ENCODE data around the gene CPN2. TPM values are rescaled to one million over a fixed set of nuclear protein-coding genes. Genes with fewer than 3 reads are reported as not detected.

The CPN2 gene
- total RNA-seq, 1 experiment from 2014 or later, result not detected

DNA sequence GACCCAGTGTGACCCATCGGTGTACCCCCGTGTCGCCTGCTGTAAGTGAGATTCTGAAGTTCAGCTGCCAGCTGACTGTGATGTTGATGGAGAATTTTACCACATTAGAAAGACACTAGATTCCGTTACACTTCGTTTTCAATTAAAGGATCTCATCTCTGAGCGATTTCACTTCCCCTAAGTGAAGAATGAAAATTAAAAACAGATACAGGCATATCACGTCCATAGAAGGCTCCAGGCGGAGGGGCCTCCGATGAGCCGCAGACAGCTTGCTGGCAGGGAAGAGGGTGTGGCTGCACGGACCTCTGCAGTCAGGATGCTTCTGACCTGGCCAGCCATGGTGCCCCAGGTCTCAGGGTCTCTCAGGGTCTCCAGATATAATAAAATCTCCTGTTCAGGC is 6.6 kb upstream of the CPN2 start:
- no peak overlapping the region for H3K4me3 Mint-ChIP-seq (ENCODE audit: low read depth, unreplicated experiment)
- no peak for DNase-seq
- CTCF ChIA-PET, result interaction anchor here (1.1 to 1.5 kb wide), 2 partner anchors 12 kb away, joined by 3 read pairs; partner anchors contain the start of gene LRRC15
- TF ChIP-seq, protein P1, sequence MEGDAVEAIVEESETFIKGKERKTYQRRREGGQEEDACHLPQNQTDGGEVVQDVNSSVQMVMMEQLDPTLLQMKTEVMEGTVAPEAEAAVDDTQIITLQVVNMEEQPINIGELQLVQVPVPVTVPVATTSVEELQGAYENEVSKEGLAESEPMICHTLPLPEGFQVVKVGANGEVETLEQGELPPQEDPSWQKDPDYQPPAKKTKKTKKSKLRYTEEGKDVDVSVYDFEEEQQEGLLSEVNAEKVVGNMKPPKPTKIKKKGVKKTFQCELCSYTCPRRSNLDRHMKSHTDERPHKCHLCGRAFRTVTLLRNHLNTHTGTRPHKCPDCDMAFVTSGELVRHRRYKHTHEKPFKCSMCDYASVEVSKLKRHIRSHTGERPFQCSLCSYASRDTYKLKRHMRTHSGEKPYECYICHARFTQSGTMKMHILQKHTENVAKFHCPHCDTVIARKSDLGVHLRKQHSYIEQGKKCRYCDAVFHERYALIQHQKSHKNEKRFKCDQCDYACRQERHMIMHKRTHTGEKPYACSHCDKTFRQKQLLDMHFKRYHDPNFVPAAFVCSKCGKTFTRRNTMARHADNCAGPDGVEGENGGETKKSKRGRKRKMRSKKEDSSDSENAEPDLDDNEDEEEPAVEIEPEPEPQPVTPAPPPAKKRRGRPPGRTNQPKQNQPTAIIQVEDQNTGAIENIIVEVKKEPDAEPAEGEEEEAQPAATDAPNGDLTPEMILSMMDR (IDR thresholded peaks at IDR 0.05; ENCODE audit: unreplicated experiment), result no peak
- intact Hi-C loops (cut with micrococcal nuclease; ENCODE audit: unreplicated experiment), result no loop called here
- H3K4me1 Mint-ChIP-seq (ENCODE audit: low read depth, unreplicated experiment), result no peaks in the 10 kb centered on the region
- BruUV-seq (replicated peaks), result no TSS peak
- H3K27me3 Mint-ChIP-seq (ENCODE audit: unreplicated experiment), result peaks cover 69% of the 10 kb centered on the region
- no peaks in the 10 kb centered on the region for H3K36me3 Mint-ChIP-seq (ENCODE audit: insufficient read depth, unreplicated experiment)
- no peak overlapping the region for H3K27ac Mint-ChIP-seq (ENCODE audit: unreplicated experiment)
- H3K9me3 Mint-ChIP-seq (ENCODE audit: low read depth, unreplicated experiment), result no peaks in the 10 kb centered on the region

DNA sequence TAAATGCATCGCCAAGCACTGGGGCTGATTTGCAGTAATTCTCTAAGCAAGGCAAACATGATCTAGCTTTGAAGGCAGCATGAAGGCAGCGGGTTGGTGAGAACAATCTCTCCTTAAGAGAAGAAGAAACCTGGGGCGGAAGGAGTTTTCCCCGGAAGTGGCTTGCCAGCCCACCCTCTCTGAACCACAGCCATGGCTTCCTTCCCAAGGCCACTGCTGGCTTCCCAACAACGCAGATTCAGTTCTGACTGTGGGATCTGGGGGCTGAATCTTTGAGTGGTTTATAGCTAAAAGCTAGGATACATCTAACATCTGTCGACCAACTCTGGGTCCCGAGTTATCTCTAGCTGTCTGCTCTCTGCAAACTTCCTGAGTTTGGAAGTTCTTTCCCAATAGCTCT is 4.3 kb upstream of the CPN2 start:
- no TSS peak for BruUV-seq (replicated peaks)
- H3K27me3 Mint-ChIP-seq (ENCODE audit: unreplicated experiment), result peaks cover 46% of the 10 kb centered on the region
- no peaks in the 10 kb centered on the region for H3K9me3 Mint-ChIP-seq (ENCODE audit: low read depth, unreplicated experiment)
- H3K4me1 Mint-ChIP-seq (ENCODE audit: low read depth, unreplicated experiment), result no peaks in the 10 kb centered on the region
- CTCF ChIA-PET, result interaction anchor here (0.7 to 1.1 kb wide), 3 partner anchors 8 to 66 kb away, joined by 3 to 8 read pairs (median 4); no protein-coding TSS in a partner anchor
- H3K27ac Mint-ChIP-seq (ENCODE audit: unreplicated experiment), result no peak overlapping the region
- H3K4me3 Mint-ChIP-seq (ENCODE audit: low read depth, unreplicated experiment), result no peak overlapping the region
- TF ChIP-seq, protein P1 (IDR thresholded peaks at IDR 0.05; ENCODE audit: unreplicated experiment), result no peak
- no peak for DNase-seq
- intact Hi-C loops (cut with micrococcal nuclease; ENCODE audit: unreplicated experiment), result no loop called here
- no peaks in the 10 kb centered on the region for H3K36me3 Mint-ChIP-seq (ENCODE audit: insufficient read depth, unreplicated experiment)

DNA sequence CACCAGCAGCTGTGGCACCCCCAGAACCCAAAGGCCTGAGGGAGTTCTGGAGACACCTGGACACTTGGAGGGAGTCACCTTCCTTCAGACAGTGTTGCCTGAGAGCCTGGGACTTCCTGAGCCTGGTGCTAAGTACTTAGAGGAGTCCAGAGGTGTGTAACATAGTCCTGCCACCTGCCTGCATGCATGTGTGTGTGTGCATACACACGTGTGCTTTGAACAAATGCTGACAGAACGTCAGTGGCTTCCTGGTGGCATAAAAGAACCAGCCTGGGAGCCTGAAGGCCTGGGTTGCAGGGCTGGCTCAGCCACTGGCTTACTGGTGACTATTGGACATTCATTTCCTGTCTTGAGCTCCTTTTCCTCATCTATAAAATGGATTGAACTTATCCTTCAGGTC is 3.2 kb upstream of the CPN2 start:
- Mint-ChIP-seq H3K4me1 (ENCODE audit: low read depth, unreplicated experiment) (no peaks in the 10 kb centered on the region), H3K36me3 (ENCODE audit: insufficient read depth, unreplicated experiment) (no peaks in the 10 kb centered on the region), H3K27me3 (ENCODE audit: unreplicated experiment) (peaks cover 35% of the 10 kb centered on the region), H3K9me3 (ENCODE audit: low read depth, unreplicated experiment) (no peaks in the 10 kb centered on the region), H3K4me3 (ENCODE audit: low read depth, unreplicated experiment) (no peak overlapping the region), H3K27ac (ENCODE audit: unreplicated experiment) (no peak overlapping the region)
- CTCF ChIA-PET, result no interaction called here
- TF ChIP-seq, protein P1 (IDR thresholded peaks at IDR 0.05; ENCODE audit: unreplicated experiment), result no peak
- no peak for DNase-seq
- intact Hi-C loops (cut with micrococcal nuclease; ENCODE audit: unreplicated experiment), result no loop called here
- no TSS peak for BruUV-seq (replicated peaks)

DNA sequence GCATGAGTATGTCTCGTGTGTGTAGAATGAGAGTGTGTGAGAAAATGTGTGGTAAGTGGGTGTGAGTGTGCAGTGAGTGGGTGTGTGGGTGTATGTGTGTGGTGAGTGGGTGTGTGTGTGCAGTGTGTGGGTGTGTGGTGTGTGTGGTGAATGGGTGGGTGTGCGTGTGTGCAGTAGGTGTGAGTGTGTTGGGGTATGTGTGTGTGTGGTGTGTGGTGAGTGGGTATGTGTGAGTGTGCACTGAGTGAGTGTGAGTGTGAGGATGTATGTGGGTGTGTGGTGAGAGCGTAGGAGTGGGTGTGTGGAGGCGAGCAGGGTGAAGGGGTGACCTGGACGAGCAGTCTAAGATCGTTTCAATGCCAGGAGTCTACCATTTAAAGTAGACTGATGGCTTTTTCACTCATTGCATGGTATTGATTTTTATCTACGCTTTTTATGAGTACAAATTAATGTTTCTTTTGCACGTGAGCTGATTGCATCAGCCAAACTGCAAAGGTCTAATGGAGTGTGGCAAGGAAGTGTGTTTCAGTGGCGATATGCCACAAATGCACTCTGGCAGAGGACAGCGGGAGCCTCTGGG is 1.6 kb upstream of the CPN2 start:
- no peaks in the 10 kb centered on the region for H3K4me1 Mint-ChIP-seq (ENCODE audit: low read depth, unreplicated experiment)
- no TSS peak for BruUV-seq (replicated peaks)
- peaks cover 20% of the 10 kb centered on the region for H3K27me3 Mint-ChIP-seq (ENCODE audit: unreplicated experiment)
- H3K9me3 Mint-ChIP-seq (ENCODE audit: low read depth, unreplicated experiment), result no peaks in the 10 kb centered on the region
- CTCF ChIA-PET, result no interaction called here
- intact Hi-C loops (cut with micrococcal nuclease; ENCODE audit: unreplicated experiment), result no loop called here
- TF ChIP-seq, protein P1 (IDR thresholded peaks at IDR 0.05; ENCODE audit: unreplicated experiment), result no peak
- H3K27ac Mint-ChIP-seq (ENCODE audit: unreplicated experiment), result no peak overlapping the region
- no peak overlapping the region for H3K4me3 Mint-ChIP-seq (ENCODE audit: low read depth, unreplicated experiment)
- H3K36me3 Mint-ChIP-seq (ENCODE audit: insufficient read depth, unreplicated experiment), result no peaks in the 10 kb centered on the region
- no peak for DNase-seq

Measured in Calu3 (cell line).